Pancreas (tissue), 10 donors: Measurements from ENCODE around the gene ZNF394. TPM values are rescaled to one million over a fixed set of nuclear protein-coding genes. Genes with fewer than 3 reads are reported as not detected.

ENCODE experiments used
- ATAC-seq, 4 donors: fragments of 200-7000 bp; cut with Tn5 transposase; one replicate each; pipeline versions ENCODE4 v1.8.0 to v1.9.1; 2020; ENCODE audit warnings: mild to moderate bottlenecking in 4 of 4, moderate library complexity in 4 of 4
- DNase-seq, 6 donors: peaks; one replicate each; pipeline ENCODE4 v3.0.0-alpha.2; 2020
- FAIRE-seq: peaks from 2 replicates; lab custom pipeline; 2012; peaks lifted over from hg19 to GRCh38; lab: Jason Lieb, UNC
- H3K27ac ChIP-seq, 4 donors: fragments of 200-600 bp; sonication (generic); 1 replicate in 3 of 4; 2 replicates in 1 of 4; pipeline versions ENCODE4 v1.5.0 to v1.8.0; 2020
- H3K27me3 ChIP-seq, 4 donors: fragments of 200-600 bp; one replicate each; pipeline ENCODE4 v1.8.0; 2021
- H3K36me3 ChIP-seq, 3 donors: fragments of 200-600 bp; sonication (generic) in 1 of 3; one replicate each; pipeline versions ENCODE4 v1.5.0 to v1.8.0; 2020 to 2021
- H3K4me1 ChIP-seq, 3 donors: fragments of 200-600 bp; one replicate each; pipeline ENCODE4 v1.8.0; 2021
- H3K4me3 ChIP-seq, 4 donors: fragments of 200-600 bp; sonication (generic) in 2 of 4; one replicate each; pipeline versions ENCODE4 v1.5.0 to v1.8.0; 2020 to 2021
- H3K9me3 ChIP-seq, 4 donors: fragments of 200-600 bp; one replicate each; pipeline ENCODE4 v1.8.0; 2021
- WGBS, 2 donors: extraction: QIAGEN DNeasy Blood & Tissue Kit; methylation state at CpG; one replicate each; pipeline ENCODE4 v1.1.7; 2013; 5-methylcytosine and 5-hydroxymethylcytosine counted together
- intact Hi-C, 3 donors: fragments of 100-400 bp; cut with DNase I; formaldehyde crosslinking; loops; one replicate each; pipeline versions ENCODE4 v1.11.1 to v1.14.2; 2022
- polyA plus RNA-seq, 2 donors: library from polyadenylated mRNA; stranded (reverse); fragments of 200-250 nt; gene quantifications; one replicate each; pipeline ENCODE4 v1.2.3, GENCODE V29; 2013
- total RNA-seq, 6 donors: library from RNA; stranded (reverse); fragmentation: NEBNext Ultra II Directional in 4 of 6; extraction: Animal tissue kit (Norgen Biotek cat#: 25700) in 4 of 6; gene quantifications; one replicate each; pipeline versions ENCODE4 v1.2.1 to v1.2.4, GENCODE V29; 2021 to 2023
- TF ChIP-seq, protein P1 (sequence below), 4 donors: fragments of 200-600 bp; sonication (generic) in 3 of 4; IDR thresholded peaks; one replicate each; pipeline versions ENCODE4 v1.5.0 to v1.8.0; 2021; ENCODE audit warnings: antibody characterized with exemption in 4 of 4
- donor health status: healthy with polysubstance abuse.
- donor health status: DM: no; HTN: no; CAD: no; lungs with moderate emphysema.
- donor health status: DM: no; HTN: no; CAD: no.
- donor health status: control.
- donor health status: control.
- donor health status: Bipolar disorder and iron deficiency.
- donor health status: DM: yes; HTN: yes; CAD: no.
- donor health status: DM: no; HTN: no; CAD: no.
- donor health status: DM: no; HTN: no; CAD: no.
- donor health status: DM: yes; HTN: yes; CAD: no.

The ZNF394 gene
- total and polyA plus RNA-seq, 8 donors, result 10.3 to 16.8 (median 13.5) TPM

GRCh38 chr7:99457050-99457649, 42.9 kb downstream of the ZNF394 start:
- no peaks in the 10 kb centered on the region for H3K9me3 ChIP-seq
- 77 to 81% methylated on average over 6 of the region's 6 CpGs for WGBS, 2 donors
- no peaks in the 10 kb centered on the region for H3K27me3 ChIP-seq
- ATAC-seq (no peak), FAIRE-seq (no peak), DNase-seq (peak in 1 of 6 donors; percentile 5)
- H3K4me1 ChIP-seq, result no peaks in the 10 kb centered on the region
- TF ChIP-seq, protein P1, sequence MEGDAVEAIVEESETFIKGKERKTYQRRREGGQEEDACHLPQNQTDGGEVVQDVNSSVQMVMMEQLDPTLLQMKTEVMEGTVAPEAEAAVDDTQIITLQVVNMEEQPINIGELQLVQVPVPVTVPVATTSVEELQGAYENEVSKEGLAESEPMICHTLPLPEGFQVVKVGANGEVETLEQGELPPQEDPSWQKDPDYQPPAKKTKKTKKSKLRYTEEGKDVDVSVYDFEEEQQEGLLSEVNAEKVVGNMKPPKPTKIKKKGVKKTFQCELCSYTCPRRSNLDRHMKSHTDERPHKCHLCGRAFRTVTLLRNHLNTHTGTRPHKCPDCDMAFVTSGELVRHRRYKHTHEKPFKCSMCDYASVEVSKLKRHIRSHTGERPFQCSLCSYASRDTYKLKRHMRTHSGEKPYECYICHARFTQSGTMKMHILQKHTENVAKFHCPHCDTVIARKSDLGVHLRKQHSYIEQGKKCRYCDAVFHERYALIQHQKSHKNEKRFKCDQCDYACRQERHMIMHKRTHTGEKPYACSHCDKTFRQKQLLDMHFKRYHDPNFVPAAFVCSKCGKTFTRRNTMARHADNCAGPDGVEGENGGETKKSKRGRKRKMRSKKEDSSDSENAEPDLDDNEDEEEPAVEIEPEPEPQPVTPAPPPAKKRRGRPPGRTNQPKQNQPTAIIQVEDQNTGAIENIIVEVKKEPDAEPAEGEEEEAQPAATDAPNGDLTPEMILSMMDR (IDR thresholded peaks at IDR 0.05), result no peak
- intact Hi-C loops, result no loop called here
- peaks cover 0 to 44% (median 12%) of the 10 kb centered on the region in 3 donors for H3K36me3 ChIP-seq
- no peak overlapping the region for H3K4me3 ChIP-seq
- no peak overlapping the region for H3K27ac ChIP-seq

DNA sequence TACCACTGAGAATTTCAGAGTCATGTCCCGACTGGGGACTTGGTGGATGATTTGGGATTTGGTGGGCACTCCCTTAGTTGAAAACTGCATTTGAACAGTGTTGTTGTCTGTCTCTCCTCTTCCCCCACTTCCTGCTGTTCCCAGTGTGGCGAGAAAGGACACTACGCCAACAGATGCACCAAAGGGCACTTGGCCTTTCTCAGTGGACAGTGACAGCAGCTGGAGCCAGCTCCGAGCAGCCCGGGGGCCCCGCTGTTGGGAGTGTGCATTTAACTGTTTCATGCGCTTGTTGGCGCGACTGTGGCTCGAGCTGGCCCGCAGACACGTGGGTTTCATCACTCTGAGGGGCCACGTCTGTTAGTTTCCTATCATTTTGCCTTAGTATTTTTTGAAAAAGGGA, 43.8 kb downstream of the ZNF394 start:
- ATAC-seq (no peak), DNase-seq (no peak), FAIRE-seq (no peak)
- intact Hi-C loops, result no loop called here
- Histone ChIP-seq H3K9me3 (no peaks in the 10 kb centered on the region), H3K27me3 (no peaks in the 10 kb centered on the region), H3K36me3 (peaks cover 0 to 44% (median 12%) of the 10 kb centered on the region in 3 donors), H3K4me1 (no peaks in the 10 kb centered on the region), H3K4me3 (no peak overlapping the region), H3K27ac (no peak overlapping the region)
- 68 to 73% methylated on average over 13 of the region's 13 CpGs for WGBS, 2 donors
- TF ChIP-seq, protein P1 (IDR thresholded peaks at IDR 0.05), result no peak

DNA sequence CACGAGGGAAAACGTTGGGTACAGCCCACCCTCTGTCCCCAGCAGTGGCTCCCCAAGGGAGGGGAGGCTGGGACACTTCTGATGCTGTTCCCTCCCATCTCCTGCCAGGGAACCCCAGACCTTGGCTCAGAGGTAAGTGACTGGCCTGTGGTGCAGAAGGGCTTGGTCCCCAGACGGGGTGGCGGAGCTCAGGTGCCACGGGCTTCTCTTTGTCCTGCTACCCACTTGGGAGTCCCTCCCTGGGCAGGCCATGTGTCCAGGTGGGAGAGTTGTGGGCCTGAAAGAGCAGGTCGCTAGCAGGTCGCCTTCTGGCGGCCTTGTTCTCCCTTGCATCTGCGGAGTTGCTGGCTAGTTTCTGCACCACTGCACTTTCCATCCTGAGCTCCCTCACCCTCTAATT, 44.2 kb downstream of the ZNF394 start:
- no peak for ATAC-seq
- no peak for FAIRE-seq
- Histone ChIP-seq H3K4me3 (no peak overlapping the region), H3K27me3 (no peaks in the 10 kb centered on the region), H3K4me1 (no peaks in the 10 kb centered on the region), H3K27ac (no peak overlapping the region), H3K9me3 (no peaks in the 10 kb centered on the region), H3K36me3 (peaks cover 0 to 44% (median 12%) of the 10 kb centered on the region in 3 donors)
- TF ChIP-seq, protein P1 (IDR thresholded peaks at IDR 0.05), result no peak
- intact Hi-C loops, result no loop called here
- WGBS, 2 donors, result 78 to 80% methylated on average over 9 of the region's 9 CpGs
- no peak for DNase-seq

DNA sequence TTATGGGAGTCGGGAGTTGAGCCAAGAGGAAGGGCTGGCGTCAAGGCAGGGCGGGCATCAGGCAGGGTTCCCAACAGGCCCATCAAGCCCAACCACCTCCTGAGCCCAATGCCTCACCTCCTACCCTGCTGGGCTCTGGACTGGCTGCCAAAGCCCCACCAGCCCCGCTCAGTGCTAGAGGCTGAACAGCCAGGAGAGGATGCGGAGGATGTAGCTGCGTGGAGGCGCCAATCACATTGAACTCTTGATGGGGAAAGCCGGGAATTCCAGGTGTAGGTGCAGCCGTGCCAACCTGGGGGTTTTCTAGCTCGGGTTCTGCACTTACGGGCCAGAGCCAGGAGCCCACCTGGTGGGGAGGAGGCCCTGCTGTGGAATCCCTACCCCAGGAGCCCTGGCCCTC, 47.0 kb downstream of the ZNF394 start:
- no peak overlapping the region for H3K27ac ChIP-seq
- ATAC-seq (no peak), DNase-seq (no peak), FAIRE-seq (no peak)
- intact Hi-C loops, result no loop called here
- H3K36me3 ChIP-seq, result peaks cover 0 to 52% (median 12%) of the 10 kb centered on the region in 3 donors
- no peak overlapping the region for H3K4me3 ChIP-seq
- no peaks in the 10 kb centered on the region for H3K9me3 ChIP-seq
- no peaks in the 10 kb centered on the region for H3K27me3 ChIP-seq
- WGBS, 2 donors, result 77 to 78% methylated on average over 11 of the region's 11 CpGs
- no peaks in the 10 kb centered on the region for H3K4me1 ChIP-seq
- TF ChIP-seq, protein P1 (IDR thresholded peaks at IDR 0.05), result no peak

GRCh38 chr7:99452541-99452940, 47.5 kb downstream of the ZNF394 start:
- H3K4me1 ChIP-seq, result no peaks in the 10 kb centered on the region
- intact Hi-C loops, result no loop called here
- ATAC-seq (no peak), FAIRE-seq (no peak), DNase-seq (no peak)
- WGBS, 2 donors, result 87 to 89% methylated on average over 12 to 13 of the region's 13 CpGs
- H3K36me3 ChIP-seq, result peaks cover 0 to 52% (median 9%) of the 10 kb centered on the region in 3 donors
- no peak overlapping the region for H3K27ac ChIP-seq
- H3K4me3 ChIP-seq, result no peak overlapping the region
- H3K27me3 ChIP-seq, result no peaks in the 10 kb centered on the region
- no peaks in the 10 kb centered on the region for H3K9me3 ChIP-seq
- TF ChIP-seq, protein P1 (IDR thresholded peaks at IDR 0.05), result no peak
